ENCODE measurements around the gene SNAP25.

Gene SNAP25

GRCh38 chr20:10178091-10178490 is 40.5 kb upstream of the SNAP25 start:
- TF ChIP-seq EZH2 (IDR thresholded peaks at IDR 0.05) (no peak), POLR2AphosphoS5 (IDR thresholded peaks at IDR 0.05; ENCODE audit: borderline replicate concordance, low read depth, low read length) (no peak), FOXP2 (optimal IDR thresholded peaks at IDR 0.05; ENCODE audit: control extremely low read depth, extremely low read length, insufficient read depth) (no peak)
- Histone ChIP-seq H3K4me3 (no peak overlapping the region), H3K36me3 (ENCODE audit: insufficient read depth, low read length) (no peaks in the 10 kb centered on the region), H3K27ac (no peak overlapping the region), H3K9ac (ENCODE audit: insufficient read length) (no peak overlapping the region), H3K9me3 (ENCODE audit: low read depth, low read length) (no peaks in the 10 kb centered on the region)
- DNase-seq (ENCODE audit: low read depth, low spot score) = no peak

- Histone ChIP-seq H3K36me3 (ENCODE audit: insufficient read depth, low read length) (no peaks in the 10 kb centered on the region), H3K9me3 (ENCODE audit: low read depth, low read length) (no peaks in the 10 kb centered on the region), H3K4me3 (no peak overlapping the region), H3K9ac (ENCODE audit: insufficient read length) (no peak overlapping the region), H3K27ac (no peak overlapping the region)
- TF ChIP-seq EZH2 (IDR thresholded peaks at IDR 0.05) (no peak), FOXP2 (optimal IDR thresholded peaks at IDR 0.05; ENCODE audit: control extremely low read depth, extremely low read length, insufficient read depth) (no peak), POLR2AphosphoS5 (IDR thresholded peaks at IDR 0.05; ENCODE audit: borderline replicate concordance, low read depth, low read length) (no peak)
- no peak for DNase-seq (ENCODE audit: low read depth, low spot score)
These were observed 39.8 kb upstream of the SNAP25 start for GRCh38 chr20:10178727-10179313.

- no peak for DNase-seq (ENCODE audit: low read depth, low spot score)
- Histone ChIP-seq H3K4me3 (no peak overlapping the region), H3K36me3 (ENCODE audit: insufficient read depth, low read length) (no peaks in the 10 kb centered on the region), H3K9me3 (ENCODE audit: low read depth, low read length) (no peaks in the 10 kb centered on the region), H3K27ac (no peak overlapping the region), H3K9ac (ENCODE audit: insufficient read length) (no peak overlapping the region)
- TF ChIP-seq EZH2 (IDR thresholded peaks at IDR 0.05) = no peak
- TF ChIP-seq POLR2AphosphoS5 (IDR thresholded peaks at IDR 0.05; ENCODE audit: borderline replicate concordance, low read depth, low read length) = no peak
- TF ChIP-seq FOXP2 (optimal IDR thresholded peaks at IDR 0.05; ENCODE audit: control extremely low read depth, extremely low read length, insufficient read depth) = no peak
These were observed 38.9 kb upstream of the SNAP25 start for GRCh38 chr20:10179574-10180298.

- H3K9ac ChIP-seq (ENCODE audit: insufficient read length) = no peak overlapping the region
- no peak for DNase-seq (ENCODE audit: low read depth, low spot score)
These were observed 37.9 kb upstream of the SNAP25 start for GRCh38 chr20:10180651-10181235.

GRCh38 chr20:10185741-10186558 is 32.7 kb upstream of the SNAP25 start:
- H3K9me3 ChIP-seq (ENCODE audit: low read depth, low read length) = no peaks in the 10 kb centered on the region
- TF ChIP-seq FOXP2 (optimal IDR thresholded peaks at IDR 0.05; ENCODE audit: control extremely low read depth, extremely low read length, insufficient read depth) = no peak
- TF ChIP-seq EZH2 (IDR thresholded peaks at IDR 0.05) = no peak
- no peaks in the 10 kb centered on the region for H3K36me3 ChIP-seq (ENCODE audit: insufficient read depth, low read length)
- H3K27ac ChIP-seq = no peak overlapping the region
- no peak overlapping the region for H3K9ac ChIP-seq (ENCODE audit: insufficient read length)
- no peak overlapping the region for H3K4me3 ChIP-seq
- DNase-seq (ENCODE audit: low read depth, low spot score) = no peak

More at GRCh38 chr20:10180651-10181235, 37.9 kb upstream of the SNAP25 start:
- no peak overlapping the region for H3K27ac ChIP-seq
- TF ChIP-seq EZH2 (IDR thresholded peaks at IDR 0.05) (no peak), FOXP2 (optimal IDR thresholded peaks at IDR 0.05; ENCODE audit: control extremely low read depth, extremely low read length, insufficient read depth) (no peak), POLR2AphosphoS5 (IDR thresholded peaks at IDR 0.05; ENCODE audit: borderline replicate concordance, low read depth, low read length) (no peak)
- H3K9me3 ChIP-seq (ENCODE audit: low read depth, low read length) = no peaks in the 10 kb centered on the region
- no peaks in the 10 kb centered on the region for H3K36me3 ChIP-seq (ENCODE audit: insufficient read depth, low read length)
- no peak overlapping the region for H3K4me3 ChIP-seq

- Histone ChIP-seq H3K9me3 (ENCODE audit: low read depth, low read length) (no peaks in the 10 kb centered on the region), H3K36me3 (ENCODE audit: insufficient read depth, low read length) (no peaks in the 10 kb centered on the region), H3K4me3 (no peak overlapping the region), H3K27ac (no peak overlapping the region), H3K9ac (ENCODE audit: insufficient read length) (no peak overlapping the region)
- no peak for DNase-seq (ENCODE audit: low read depth, low spot score)
- TF ChIP-seq FOXP2 (optimal IDR thresholded peaks at IDR 0.05; ENCODE audit: control extremely low read depth, extremely low read length, insufficient read depth) (no peak), POLR2AphosphoS5 (IDR thresholded peaks at IDR 0.05; ENCODE audit: borderline replicate concordance, low read depth, low read length) (no peak), EZH2 (IDR thresholded peaks at IDR 0.05) (no peak)
These were observed 28.2 kb upstream of the SNAP25 start for GRCh38 chr20:10190456-10190855.

- TF ChIP-seq EZH2 (IDR thresholded peaks at IDR 0.05) (no peak), FOXP2 (optimal IDR thresholded peaks at IDR 0.05; ENCODE audit: control extremely low read depth, extremely low read length, insufficient read depth) (no peak), POLR2AphosphoS5 (IDR thresholded peaks at IDR 0.05; ENCODE audit: borderline replicate concordance, low read depth, low read length) (no peak)
- H3K9me3 ChIP-seq (ENCODE audit: low read depth, low read length) = no peaks in the 10 kb centered on the region
- no peak overlapping the region for H3K9ac ChIP-seq (ENCODE audit: insufficient read length)
These were observed 26.5 kb upstream of the SNAP25 start for GRCh38 chr20:10192171-10192570.

GRCh38 chr20:10194166-10194565 is 24.5 kb upstream of the SNAP25 start:
- Histone ChIP-seq H3K27ac (no peak overlapping the region), H3K9me3 (ENCODE audit: low read depth, low read length) (no peaks in the 10 kb centered on the region), H3K9ac (ENCODE audit: insufficient read length) (no peak overlapping the region), H3K4me3 (no peak overlapping the region), H3K36me3 (ENCODE audit: insufficient read depth, low read length) (no peaks in the 10 kb centered on the region)
- no peak for TF ChIP-seq EZH2 (IDR thresholded peaks at IDR 0.05)
- TF ChIP-seq FOXP2 (optimal IDR thresholded peaks at IDR 0.05; ENCODE audit: control extremely low read depth, extremely low read length, insufficient read depth) = no peak
- TF ChIP-seq POLR2AphosphoS5 (IDR thresholded peaks at IDR 0.05; ENCODE audit: borderline replicate concordance, low read depth, low read length) = no peak
- no peak for DNase-seq (ENCODE audit: low read depth, low spot score)

More at GRCh38 chr20:10192171-10192570, 26.5 kb upstream of the SNAP25 start:
- no peak overlapping the region for H3K27ac ChIP-seq
- no peak for DNase-seq (ENCODE audit: low read depth, low spot score)
- no peak overlapping the region for H3K4me3 ChIP-seq
- no peaks in the 10 kb centered on the region for H3K36me3 ChIP-seq (ENCODE audit: insufficient read depth, low read length)

Data from SK-N-MC (cell line).